ENCODE data around the gene FOXJ3.

DNA sequence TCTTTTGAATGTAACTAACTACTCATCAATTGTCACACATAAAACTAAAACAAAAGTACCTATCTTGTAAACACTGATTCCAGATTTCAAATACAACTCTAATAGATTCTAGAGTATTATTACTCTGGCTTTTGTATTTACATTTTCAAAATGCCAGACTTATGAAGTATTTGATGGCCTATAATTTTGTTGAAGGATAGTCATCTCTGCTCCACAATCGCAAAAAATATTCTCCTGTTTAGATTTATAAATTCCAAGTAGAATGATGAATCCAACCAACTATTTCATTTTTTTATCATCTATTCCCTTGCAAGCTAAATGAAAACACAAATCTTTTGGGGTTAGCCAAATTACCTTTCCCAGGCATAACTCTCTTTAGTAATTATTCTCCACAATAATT, 95.5 kb downstream of the FOXJ3 start:
- TF ChIP-seq, protein P1, sequence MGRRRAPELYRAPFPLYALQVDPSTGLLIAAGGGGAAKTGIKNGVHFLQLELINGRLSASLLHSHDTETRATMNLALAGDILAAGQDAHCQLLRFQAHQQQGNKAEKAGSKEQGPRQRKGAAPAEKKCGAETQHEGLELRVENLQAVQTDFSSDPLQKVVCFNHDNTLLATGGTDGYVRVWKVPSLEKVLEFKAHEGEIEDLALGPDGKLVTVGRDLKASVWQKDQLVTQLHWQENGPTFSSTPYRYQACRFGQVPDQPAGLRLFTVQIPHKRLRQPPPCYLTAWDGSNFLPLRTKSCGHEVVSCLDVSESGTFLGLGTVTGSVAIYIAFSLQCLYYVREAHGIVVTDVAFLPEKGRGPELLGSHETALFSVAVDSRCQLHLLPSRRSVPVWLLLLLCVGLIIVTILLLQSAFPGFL (CRISPR knock-in tag; IDR thresholded peaks at IDR 0.05): no peak
- TF ChIP-seq, protein P2, sequence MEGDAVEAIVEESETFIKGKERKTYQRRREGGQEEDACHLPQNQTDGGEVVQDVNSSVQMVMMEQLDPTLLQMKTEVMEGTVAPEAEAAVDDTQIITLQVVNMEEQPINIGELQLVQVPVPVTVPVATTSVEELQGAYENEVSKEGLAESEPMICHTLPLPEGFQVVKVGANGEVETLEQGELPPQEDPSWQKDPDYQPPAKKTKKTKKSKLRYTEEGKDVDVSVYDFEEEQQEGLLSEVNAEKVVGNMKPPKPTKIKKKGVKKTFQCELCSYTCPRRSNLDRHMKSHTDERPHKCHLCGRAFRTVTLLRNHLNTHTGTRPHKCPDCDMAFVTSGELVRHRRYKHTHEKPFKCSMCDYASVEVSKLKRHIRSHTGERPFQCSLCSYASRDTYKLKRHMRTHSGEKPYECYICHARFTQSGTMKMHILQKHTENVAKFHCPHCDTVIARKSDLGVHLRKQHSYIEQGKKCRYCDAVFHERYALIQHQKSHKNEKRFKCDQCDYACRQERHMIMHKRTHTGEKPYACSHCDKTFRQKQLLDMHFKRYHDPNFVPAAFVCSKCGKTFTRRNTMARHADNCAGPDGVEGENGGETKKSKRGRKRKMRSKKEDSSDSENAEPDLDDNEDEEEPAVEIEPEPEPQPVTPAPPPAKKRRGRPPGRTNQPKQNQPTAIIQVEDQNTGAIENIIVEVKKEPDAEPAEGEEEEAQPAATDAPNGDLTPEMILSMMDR (CRISPR knock-in tag; IDR thresholded peaks at IDR 0.05): no peak
- TF ChIP-seq, protein P3, sequence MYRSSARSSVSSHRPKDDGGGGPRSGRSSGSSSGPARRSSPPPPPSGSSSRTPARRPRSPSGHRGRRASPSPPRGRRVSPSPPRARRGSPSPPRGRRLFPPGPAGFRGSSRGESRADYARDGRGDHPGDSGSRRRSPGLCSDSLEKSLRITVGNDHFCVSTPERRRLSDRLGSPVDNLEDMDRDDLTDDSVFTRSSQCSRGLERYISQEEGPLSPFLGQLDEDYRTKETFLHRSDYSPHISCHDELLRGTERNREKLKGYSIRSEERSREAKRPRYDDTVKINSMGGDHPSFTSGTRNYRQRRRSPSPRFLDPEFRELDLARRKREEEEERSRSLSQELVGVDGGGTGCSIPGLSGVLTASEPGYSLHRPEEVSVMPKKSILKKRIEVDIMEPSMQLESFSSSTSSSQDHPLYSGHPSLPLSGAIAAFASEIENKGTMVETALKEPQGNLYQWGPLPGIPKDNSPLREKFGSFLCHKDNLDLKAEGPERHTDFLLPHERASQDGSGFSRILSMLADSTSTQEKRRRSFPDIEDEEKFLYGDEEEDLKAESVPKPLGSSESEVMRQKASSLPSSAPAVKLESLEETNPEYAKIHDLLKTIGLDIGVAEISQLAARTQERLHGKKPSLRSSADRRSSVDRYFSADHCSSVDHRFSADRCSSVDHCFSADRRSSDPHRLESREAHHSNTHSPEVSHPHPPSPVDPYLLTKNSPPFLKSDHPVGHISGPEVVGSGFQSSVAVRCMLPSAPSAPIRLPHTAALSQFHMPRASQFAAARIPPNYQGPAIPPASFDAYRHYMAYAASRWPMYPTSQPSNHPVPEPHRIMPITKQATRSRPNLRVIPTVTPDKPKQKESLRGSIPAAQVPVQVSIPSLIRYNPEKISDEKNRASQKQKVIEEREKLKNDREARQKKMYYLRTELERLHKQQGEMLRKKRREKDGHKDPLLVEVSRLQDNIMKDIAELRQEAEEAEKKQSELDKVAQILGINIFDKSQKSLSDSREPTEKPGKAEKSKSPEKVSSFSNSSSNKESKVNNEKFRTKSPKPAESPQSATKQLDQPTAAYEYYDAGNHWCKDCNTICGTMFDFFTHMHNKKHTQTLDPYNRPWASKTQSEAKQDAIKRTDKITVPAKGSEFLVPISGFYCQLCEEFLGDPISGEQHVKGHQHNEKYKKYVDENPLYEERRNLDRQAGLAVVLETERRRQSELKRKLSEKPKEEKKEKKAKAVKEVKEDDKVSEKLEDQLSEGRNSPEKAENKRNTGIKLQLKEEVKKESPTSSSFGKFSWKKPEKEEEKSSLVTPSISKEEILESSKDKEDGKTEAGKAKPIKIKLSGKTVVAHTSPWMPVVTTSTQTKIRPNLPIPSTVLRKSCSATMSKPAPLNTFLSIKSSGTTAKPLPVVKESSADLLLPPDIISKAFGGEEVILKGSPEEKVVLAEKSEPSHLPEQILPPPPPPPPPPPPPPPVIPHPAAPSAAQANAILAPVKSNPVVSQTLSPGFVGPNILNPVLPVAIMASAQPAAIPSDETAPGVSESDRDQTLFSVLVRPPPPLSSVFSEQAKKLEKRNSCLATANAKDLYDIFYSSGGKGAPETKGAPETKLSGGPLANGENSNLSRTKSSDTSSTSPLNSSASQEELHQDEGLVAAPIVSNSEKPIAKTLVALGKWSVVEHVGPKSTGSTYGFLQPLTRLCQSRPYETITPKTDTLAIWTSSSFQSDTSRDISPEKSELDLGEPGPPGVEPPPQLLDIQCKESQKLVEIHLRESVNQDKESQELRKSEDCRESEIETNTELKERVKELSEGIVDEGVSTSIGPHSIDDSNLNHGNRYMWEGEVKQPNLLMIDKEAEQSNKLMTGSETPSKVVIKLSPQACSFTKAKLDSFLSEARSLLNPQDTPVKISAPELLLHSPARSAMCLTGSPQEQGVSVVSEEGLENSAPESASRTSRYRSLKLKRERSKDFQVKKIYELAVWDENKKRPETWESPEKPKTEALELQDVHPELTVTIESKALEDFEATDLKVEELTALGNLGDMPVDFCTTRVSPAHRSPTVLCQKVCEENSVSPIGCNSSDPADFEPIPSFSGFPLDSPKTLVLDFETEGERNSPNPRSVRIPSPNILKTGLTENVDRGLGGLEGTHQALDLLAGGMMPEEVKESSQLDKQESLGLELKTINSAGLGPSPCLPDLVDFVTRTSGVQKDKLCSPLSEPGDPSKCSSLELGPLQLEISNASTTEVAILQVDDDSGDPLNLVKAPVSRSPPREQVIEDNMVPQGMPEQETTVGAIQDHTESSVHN (CRISPR knock-in tag; IDR thresholded peaks at IDR 0.05): no peak
- TF ChIP-seq, protein P4, sequence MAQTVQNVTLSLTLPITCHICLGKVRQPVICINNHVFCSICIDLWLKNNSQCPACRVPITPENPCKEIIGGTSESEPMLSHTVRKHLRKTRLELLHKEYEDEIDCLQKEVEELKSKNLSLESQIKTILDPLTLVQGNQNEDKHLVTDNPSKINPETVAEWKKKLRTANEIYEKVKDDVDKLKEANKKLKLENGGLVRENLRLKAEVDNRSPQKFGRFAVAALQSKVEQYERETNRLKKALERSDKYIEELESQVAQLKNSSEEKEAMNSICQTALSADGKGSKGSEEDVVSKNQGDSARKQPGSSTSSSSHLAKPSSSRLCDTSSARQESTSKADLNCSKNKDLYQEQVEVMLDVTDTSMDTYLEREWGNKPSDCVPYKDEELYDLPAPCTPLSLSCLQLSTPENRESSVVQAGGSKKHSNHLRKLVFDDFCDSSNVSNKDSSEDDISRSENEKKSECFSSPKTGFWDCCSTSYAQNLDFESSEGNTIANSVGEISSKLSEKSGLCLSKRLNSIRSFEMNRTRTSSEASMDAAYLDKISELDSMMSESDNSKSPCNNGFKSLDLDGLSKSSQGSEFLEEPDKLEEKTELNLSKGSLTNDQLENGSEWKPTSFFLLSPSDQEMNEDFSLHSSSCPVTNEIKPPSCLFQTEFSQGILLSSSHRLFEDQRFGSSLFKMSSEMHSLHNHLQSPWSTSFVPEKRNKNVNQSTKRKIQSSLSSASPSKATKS (CRISPR knock-in tag; IDR thresholded peaks at IDR 0.05): no peak
- TF ChIP-seq PTBP1 (IDR thresholded peaks at IDR 0.05; ENCODE audit: low read depth, low read length, poor library complexity, severe bottlenecking) (no peak), FOXM1 (CRISPR knock-in tag; IDR thresholded peaks at IDR 0.05) (no peak), ASH2L (IDR thresholded peaks at IDR 0.05; ENCODE audit: insufficient read length, low read depth, low read length) (no peak)
- TF ChIP-seq, protein P5, sequence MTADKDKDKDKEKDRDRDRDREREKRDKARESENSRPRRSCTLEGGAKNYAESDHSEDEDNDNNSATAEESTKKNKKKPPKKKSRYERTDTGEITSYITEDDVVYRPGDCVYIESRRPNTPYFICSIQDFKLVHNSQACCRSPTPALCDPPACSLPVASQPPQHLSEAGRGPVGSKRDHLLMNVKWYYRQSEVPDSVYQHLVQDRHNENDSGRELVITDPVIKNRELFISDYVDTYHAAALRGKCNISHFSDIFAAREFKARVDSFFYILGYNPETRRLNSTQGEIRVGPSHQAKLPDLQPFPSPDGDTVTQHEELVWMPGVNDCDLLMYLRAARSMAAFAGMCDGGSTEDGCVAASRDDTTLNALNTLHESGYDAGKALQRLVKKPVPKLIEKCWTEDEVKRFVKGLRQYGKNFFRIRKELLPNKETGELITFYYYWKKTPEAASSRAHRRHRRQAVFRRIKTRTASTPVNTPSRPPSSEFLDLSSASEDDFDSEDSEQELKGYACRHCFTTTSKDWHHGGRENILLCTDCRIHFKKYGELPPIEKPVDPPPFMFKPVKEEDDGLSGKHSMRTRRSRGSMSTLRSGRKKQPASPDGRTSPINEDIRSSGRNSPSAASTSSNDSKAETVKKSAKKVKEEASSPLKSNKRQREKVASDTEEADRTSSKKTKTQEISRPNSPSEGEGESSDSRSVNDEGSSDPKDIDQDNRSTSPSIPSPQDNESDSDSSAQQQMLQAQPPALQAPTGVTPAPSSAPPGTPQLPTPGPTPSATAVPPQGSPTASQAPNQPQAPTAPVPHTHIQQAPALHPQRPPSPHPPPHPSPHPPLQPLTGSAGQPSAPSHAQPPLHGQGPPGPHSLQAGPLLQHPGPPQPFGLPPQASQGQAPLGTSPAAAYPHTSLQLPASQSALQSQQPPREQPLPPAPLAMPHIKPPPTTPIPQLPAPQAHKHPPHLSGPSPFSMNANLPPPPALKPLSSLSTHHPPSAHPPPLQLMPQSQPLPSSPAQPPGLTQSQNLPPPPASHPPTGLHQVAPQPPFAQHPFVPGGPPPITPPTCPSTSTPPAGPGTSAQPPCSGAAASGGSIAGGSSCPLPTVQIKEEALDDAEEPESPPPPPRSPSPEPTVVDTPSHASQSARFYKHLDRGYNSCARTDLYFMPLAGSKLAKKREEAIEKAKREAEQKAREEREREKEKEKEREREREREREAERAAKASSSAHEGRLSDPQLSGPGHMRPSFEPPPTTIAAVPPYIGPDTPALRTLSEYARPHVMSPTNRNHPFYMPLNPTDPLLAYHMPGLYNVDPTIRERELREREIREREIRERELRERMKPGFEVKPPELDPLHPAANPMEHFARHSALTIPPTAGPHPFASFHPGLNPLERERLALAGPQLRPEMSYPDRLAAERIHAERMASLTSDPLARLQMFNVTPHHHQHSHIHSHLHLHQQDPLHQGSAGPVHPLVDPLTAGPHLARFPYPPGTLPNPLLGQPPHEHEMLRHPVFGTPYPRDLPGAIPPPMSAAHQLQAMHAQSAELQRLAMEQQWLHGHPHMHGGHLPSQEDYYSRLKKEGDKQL (CRISPR knock-in tag; IDR thresholded peaks at IDR 0.05; ENCODE audit: low read depth): no peak
